Measurements from ENCODE around the gene LYL1.

Gene LYL1

DNA sequence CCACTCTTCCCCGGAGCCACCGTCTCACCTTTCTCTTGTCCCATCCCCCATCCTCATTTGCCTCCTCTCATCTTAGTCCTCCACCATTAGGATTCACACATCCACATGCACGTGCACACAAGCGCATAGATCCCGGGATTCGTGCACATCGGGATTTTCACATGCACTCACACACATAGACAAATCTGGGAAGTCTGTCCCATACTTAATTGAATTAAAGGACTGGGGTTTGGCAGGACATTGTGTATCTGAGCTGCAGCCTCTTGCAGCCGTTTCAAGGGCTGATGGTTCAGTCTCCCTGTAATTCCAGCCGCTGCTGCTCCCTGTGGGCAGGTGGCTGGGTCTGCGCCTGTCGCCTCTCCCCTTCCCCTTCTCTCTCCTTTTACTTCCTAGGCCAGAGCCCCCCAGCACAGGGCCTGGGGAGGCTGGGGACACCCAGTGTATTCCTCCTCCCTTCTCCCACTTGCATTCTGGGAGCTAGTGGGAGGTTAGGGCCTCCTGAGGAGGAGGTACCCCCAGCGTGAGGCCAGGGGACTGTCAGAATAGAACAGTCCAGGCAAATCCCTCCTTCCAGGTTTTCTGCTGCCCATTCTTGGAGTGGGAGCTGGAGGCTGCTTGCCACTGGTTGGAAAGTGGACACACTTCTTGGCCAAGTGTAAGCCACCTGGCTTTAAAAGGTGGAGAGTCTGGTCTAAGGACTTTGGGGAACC is 43.6 kb downstream of the LYL1 start:
- no peaks in the 10 kb centered on the region for H3K36me3 ChIP-seq (ENCODE audit: insufficient read depth, low read length)
- H3K27me3 ChIP-seq (ENCODE audit: insufficient read depth, low read length), result no peaks in the 10 kb centered on the region
- no peak overlapping the region for H2AFZ ChIP-seq (ENCODE audit: low read length, unreplicated experiment)
- H3K4me1 ChIP-seq (ENCODE audit: control insufficient read depth, insufficient read depth, low read length, unreplicated experiment), result peaks cover 56% of the 10 kb centered on the region
- H3K4me3 ChIP-seq (ENCODE audit: low read depth, low read length), result no peak overlapping the region
- no peak overlapping the region for H3K27ac ChIP-seq (ENCODE audit: low read depth, low read length)
- peaks cover 57% of the 10 kb centered on the region for H3K79me2 ChIP-seq (ENCODE audit: control insufficient read depth, insufficient read depth, low read length, unreplicated experiment)

DNA sequence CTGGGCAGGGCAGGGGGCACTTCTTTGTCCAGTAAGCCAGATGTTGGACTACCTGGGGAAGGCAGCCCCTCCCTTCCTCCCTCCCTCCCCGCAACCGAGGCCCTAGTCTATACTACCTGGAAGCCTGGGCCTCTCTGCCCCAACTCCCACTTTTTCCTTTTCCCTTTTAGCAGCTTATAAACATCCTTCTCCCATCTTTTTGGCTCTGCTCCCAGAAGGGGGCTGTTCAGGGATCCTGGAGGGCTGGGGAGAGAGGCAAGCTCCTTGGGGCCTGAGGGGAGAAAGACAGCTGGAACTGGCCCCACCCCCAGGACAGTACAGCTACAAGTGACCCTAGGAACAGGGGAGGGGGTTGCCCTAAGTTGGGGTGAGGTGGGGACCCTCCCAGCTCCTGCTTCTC is 44.9 kb downstream of the LYL1 start:
- H3K4me3 ChIP-seq (ENCODE audit: low read depth, low read length), result no peak overlapping the region
- no peak overlapping the region for H3K27ac ChIP-seq (ENCODE audit: low read depth, low read length)
- H3K79me2 ChIP-seq (ENCODE audit: control insufficient read depth, insufficient read depth, low read length, unreplicated experiment), result peaks cover 55% of the 10 kb centered on the region
- H3K27me3 ChIP-seq (ENCODE audit: insufficient read depth, low read length), result no peaks in the 10 kb centered on the region
- H3K4me1 ChIP-seq (ENCODE audit: control insufficient read depth, insufficient read depth, low read length, unreplicated experiment), result peaks cover 67% of the 10 kb centered on the region
- H3K36me3 ChIP-seq (ENCODE audit: insufficient read depth, low read length), result no peaks in the 10 kb centered on the region
- H2AFZ ChIP-seq (ENCODE audit: low read length, unreplicated experiment), result no peak overlapping the region

DNA sequence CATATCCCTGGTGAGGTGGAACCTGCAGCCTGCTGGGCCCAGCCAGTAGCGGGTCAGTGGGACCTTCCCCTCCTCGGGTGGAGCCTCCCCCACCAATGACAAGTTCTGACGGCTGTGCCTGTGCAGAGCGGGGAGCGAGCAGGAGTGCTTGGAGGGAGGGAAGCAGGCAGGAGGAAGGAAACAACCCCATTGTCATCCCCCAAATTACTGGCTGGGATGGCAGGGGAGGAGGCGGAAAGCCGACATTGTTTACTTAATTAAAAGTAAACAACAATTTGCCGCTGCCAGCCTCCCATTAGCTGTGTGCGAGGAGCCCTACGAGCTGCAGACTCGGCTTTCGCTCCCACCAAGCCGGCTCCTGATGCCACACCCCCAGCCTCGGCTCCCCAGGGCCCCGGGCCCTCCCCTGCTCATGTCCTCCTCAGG is 45.5 kb downstream of the LYL1 start:
- Histone ChIP-seq H3K79me2 (ENCODE audit: control insufficient read depth, insufficient read depth, low read length, unreplicated experiment) (peaks cover 54% of the 10 kb centered on the region), H3K4me3 (ENCODE audit: low read depth, low read length) (no peak overlapping the region), H3K27me3 (ENCODE audit: insufficient read depth, low read length) (no peaks in the 10 kb centered on the region), H3K27ac (ENCODE audit: low read depth, low read length) (no peak overlapping the region), H2AFZ (ENCODE audit: low read length, unreplicated experiment) (no peak overlapping the region), H3K4me1 (ENCODE audit: control insufficient read depth, insufficient read depth, low read length, unreplicated experiment) (peaks cover 72% of the 10 kb centered on the region), H3K36me3 (ENCODE audit: insufficient read depth, low read length) (no peaks in the 10 kb centered on the region)

- Histone ChIP-seq H3K4me3 (ENCODE audit: low read depth, low read length) (peak overlapping the region; percentile 64), H3K4me1 (ENCODE audit: control insufficient read depth, insufficient read depth, low read length, unreplicated experiment) (peaks cover 69% of the 10 kb centered on the region), H2AFZ (ENCODE audit: low read length, unreplicated experiment) (no peak overlapping the region), H3K27ac (ENCODE audit: low read depth, low read length) (peak overlapping the region; percentile 80), H3K36me3 (ENCODE audit: insufficient read depth, low read length) (no peaks in the 10 kb centered on the region), H3K27me3 (ENCODE audit: insufficient read depth, low read length) (no peaks in the 10 kb centered on the region), H3K79me2 (ENCODE audit: control insufficient read depth, insufficient read depth, low read length, unreplicated experiment) (peaks cover 54% of the 10 kb centered on the region)
These were observed 46.5 kb downstream of the LYL1 start for GRCh38 chr19:13056052-13056660.

GRCh38 chr19:13055213-13056051 is 47.2 kb downstream of the LYL1 start:
- H3K79me2 ChIP-seq (ENCODE audit: control insufficient read depth, insufficient read depth, low read length, unreplicated experiment), result peaks cover 55% of the 10 kb centered on the region
- peak overlapping the region; percentile 64 for H3K4me3 ChIP-seq (ENCODE audit: low read depth, low read length)
- peak overlapping the region; percentile 80 for H3K27ac ChIP-seq (ENCODE audit: low read depth, low read length)
- no peak overlapping the region for H2AFZ ChIP-seq (ENCODE audit: low read length, unreplicated experiment)
- H3K27me3 ChIP-seq (ENCODE audit: insufficient read depth, low read length), result no peaks in the 10 kb centered on the region
- no peaks in the 10 kb centered on the region for H3K36me3 ChIP-seq (ENCODE audit: insufficient read depth, low read length)
- peaks cover 69% of the 10 kb centered on the region for H3K4me1 ChIP-seq (ENCODE audit: control insufficient read depth, insufficient read depth, low read length, unreplicated experiment)

DNA sequence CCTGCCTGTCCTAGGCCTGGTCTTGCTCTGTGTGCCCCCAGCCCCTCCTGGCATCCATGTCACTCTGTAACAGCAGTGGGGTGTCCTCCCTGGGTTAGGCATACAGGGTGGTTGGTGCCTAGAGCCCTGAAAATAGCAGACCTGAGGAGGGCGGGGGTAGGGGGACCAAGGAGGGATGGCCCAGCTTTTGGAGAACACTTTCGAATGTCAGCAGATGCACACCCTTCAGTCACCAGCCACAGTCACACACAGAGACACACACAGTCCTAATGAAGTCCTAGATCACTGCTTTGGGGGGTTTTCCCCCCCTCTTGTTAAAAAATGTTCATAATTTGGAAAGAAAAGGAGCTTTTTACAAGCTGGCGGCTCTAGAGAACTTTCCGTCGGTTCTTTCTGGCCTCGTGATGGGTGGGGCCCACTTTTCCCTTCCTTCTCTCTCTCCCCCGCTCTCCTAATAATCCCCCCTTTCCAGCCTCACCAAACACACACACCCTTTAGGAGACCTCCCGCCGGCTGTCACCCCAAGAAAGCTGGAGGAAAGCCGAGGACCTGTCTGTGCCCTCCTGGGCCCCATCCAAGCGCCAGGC is 47.9 kb downstream of the LYL1 start:
- Histone ChIP-seq H3K27ac (ENCODE audit: low read depth, low read length) (peak overlapping the region; percentile 80), H3K36me3 (ENCODE audit: insufficient read depth, low read length) (no peaks in the 10 kb centered on the region), H3K4me3 (ENCODE audit: low read depth, low read length) (0 out of 2 replicates have a peak overlapping the region, but pooled peaks have one; percentile 57), H2AFZ (ENCODE audit: low read length, unreplicated experiment) (no peak overlapping the region), H3K4me1 (ENCODE audit: control insufficient read depth, insufficient read depth, low read length, unreplicated experiment) (peaks cover 66% of the 10 kb centered on the region), H3K79me2 (ENCODE audit: control insufficient read depth, insufficient read depth, low read length, unreplicated experiment) (peaks cover 48% of the 10 kb centered on the region), H3K27me3 (ENCODE audit: insufficient read depth, low read length) (no peaks in the 10 kb centered on the region)

GRCh38 chr19:13053761-13054625 is 48.7 kb downstream of the LYL1 start:
- Histone ChIP-seq H3K79me2 (ENCODE audit: control insufficient read depth, insufficient read depth, low read length, unreplicated experiment) (peaks cover 43% of the 10 kb centered on the region), H3K27ac (ENCODE audit: low read depth, low read length) (peak overlapping the region; percentile 80), H3K4me1 (ENCODE audit: control insufficient read depth, insufficient read depth, low read length, unreplicated experiment) (peaks cover 63% of the 10 kb centered on the region), H3K36me3 (ENCODE audit: insufficient read depth, low read length) (no peaks in the 10 kb centered on the region), H3K4me3 (ENCODE audit: low read depth, low read length) (peak overlapping the region; percentile 57; the same call in 1 of the 2 replicates), H2AFZ (ENCODE audit: low read length, unreplicated experiment) (no peak overlapping the region), H3K27me3 (ENCODE audit: insufficient read depth, low read length) (no peaks in the 10 kb centered on the region)

GRCh38 chr19:13053238-13053637 is 49.4 kb downstream of the LYL1 start:
- Histone ChIP-seq H3K27me3 (ENCODE audit: insufficient read depth, low read length) (no peaks in the 10 kb centered on the region), H3K4me1 (ENCODE audit: control insufficient read depth, insufficient read depth, low read length, unreplicated experiment) (peaks cover 63% of the 10 kb centered on the region), H3K36me3 (ENCODE audit: insufficient read depth, low read length) (no peaks in the 10 kb centered on the region), H3K79me2 (ENCODE audit: control insufficient read depth, insufficient read depth, low read length, unreplicated experiment) (peaks cover 41% of the 10 kb centered on the region), H3K27ac (ENCODE audit: low read depth, low read length) (peak overlapping the region; percentile 80), H3K4me3 (ENCODE audit: low read depth, low read length) (peak overlapping the region; percentile 57; the same call in 1 of the 2 replicates), H2AFZ (ENCODE audit: low read length, unreplicated experiment) (no peak overlapping the region)

DNA sequence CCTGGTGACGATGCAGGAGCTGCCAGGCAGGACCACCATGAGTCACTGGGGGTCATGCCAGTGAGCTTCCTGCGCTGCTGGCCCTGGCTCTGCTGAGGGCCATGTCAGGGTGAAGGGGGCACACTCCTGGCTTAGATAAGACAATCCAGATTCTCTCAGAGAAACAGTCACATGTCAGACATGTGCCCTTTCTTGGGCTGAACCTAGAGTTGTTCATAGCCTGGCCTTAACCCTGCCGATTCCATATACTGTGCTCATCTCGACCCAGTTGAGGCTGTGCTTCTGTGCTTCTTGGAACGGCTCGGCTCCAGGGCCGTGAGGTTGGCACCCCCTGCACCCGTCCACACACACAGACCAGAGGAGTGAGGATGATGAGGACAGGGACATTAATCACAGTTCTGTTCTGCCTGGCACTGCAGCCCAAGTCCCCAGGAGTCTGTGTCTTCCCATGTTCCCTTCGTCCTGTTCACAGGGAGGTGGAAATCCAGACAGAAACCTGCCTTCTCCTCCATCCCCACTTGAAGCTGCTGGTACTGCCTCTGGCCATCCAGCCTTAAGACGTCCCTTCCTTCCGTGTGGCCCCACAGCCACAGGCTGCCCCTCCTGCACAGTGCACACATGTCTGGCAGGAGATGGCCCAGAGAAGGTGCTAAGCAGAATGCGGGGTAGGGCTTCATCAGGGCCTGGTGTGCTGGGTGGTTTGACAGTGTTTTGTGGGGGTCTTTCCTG is 50.0 kb downstream of the LYL1 start:
- Histone ChIP-seq H3K4me1 (ENCODE audit: control insufficient read depth, insufficient read depth, low read length, unreplicated experiment) (peaks cover 63% of the 10 kb centered on the region), H3K27me3 (ENCODE audit: insufficient read depth, low read length) (no peaks in the 10 kb centered on the region)

More for the DNA sequence above, 50.0 kb downstream of the LYL1 start:
- peak overlapping the region; percentile 80; the same call in 1 of the 2 replicates for H3K27ac ChIP-seq (ENCODE audit: low read depth, low read length)
- H3K79me2 ChIP-seq (ENCODE audit: control insufficient read depth, insufficient read depth, low read length, unreplicated experiment), result peaks cover 44% of the 10 kb centered on the region
- H2AFZ ChIP-seq (ENCODE audit: low read length, unreplicated experiment), result no peak overlapping the region
- H3K4me3 ChIP-seq (ENCODE audit: low read depth, low read length), result no peak overlapping the region
- H3K36me3 ChIP-seq (ENCODE audit: insufficient read depth, low read length), result no peaks in the 10 kb centered on the region

All from ACC112 (cell line).